C4-2B (cell line): ENCODE data around the gene CCDC9.
A peak's percentile ranks its signal among the peaks of the same experiment; 100 is the strongest.

Experiments used
- H3K27ac ChIP-seq: fragments of 450-650 bp; 2 replicates; pipeline ENCODE4 v1.5.1; 2017
- ZFX ChIP-seq: fragments of 450-650 bp; IDR thresholded peaks from 2 replicates; pipeline ENCODE4 v1.6.1; 2017
- TF ChIP-seq, protein P1 (sequence below): fragments of 450-650 bp; conservative IDR thresholded peaks from 2 replicates; pipeline ENCODE4 v1.5.1; 2017; ENCODE audit warnings: mild to moderate bottlenecking

The CCDC9 gene

DNA sequence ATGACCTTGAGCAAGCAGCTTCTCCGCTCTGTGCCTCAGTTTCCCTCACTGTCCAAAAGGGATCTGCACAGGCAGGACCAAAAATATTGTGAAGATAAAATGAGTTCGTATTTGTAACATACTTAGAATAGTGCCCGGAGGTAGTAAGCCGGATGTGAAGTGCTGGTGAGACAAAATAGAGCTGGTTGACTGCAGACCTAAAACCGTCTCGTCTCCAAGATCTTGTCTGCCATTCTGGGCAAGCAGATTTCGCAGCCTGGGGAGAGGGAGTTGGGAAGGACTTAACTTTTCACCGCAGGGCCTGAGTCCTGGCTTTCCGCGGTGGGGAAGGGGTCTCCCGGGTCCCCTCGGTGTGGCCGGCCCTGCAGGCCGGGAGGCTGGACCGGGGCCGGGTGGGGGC is 17.2 kb upstream of the CCDC9 start:
- TF ChIP-seq, protein P1, sequence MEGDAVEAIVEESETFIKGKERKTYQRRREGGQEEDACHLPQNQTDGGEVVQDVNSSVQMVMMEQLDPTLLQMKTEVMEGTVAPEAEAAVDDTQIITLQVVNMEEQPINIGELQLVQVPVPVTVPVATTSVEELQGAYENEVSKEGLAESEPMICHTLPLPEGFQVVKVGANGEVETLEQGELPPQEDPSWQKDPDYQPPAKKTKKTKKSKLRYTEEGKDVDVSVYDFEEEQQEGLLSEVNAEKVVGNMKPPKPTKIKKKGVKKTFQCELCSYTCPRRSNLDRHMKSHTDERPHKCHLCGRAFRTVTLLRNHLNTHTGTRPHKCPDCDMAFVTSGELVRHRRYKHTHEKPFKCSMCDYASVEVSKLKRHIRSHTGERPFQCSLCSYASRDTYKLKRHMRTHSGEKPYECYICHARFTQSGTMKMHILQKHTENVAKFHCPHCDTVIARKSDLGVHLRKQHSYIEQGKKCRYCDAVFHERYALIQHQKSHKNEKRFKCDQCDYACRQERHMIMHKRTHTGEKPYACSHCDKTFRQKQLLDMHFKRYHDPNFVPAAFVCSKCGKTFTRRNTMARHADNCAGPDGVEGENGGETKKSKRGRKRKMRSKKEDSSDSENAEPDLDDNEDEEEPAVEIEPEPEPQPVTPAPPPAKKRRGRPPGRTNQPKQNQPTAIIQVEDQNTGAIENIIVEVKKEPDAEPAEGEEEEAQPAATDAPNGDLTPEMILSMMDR, result no peak
- no peak for TF ChIP-seq ZFX
- no peak overlapping the region for H3K27ac ChIP-seq

DNA sequence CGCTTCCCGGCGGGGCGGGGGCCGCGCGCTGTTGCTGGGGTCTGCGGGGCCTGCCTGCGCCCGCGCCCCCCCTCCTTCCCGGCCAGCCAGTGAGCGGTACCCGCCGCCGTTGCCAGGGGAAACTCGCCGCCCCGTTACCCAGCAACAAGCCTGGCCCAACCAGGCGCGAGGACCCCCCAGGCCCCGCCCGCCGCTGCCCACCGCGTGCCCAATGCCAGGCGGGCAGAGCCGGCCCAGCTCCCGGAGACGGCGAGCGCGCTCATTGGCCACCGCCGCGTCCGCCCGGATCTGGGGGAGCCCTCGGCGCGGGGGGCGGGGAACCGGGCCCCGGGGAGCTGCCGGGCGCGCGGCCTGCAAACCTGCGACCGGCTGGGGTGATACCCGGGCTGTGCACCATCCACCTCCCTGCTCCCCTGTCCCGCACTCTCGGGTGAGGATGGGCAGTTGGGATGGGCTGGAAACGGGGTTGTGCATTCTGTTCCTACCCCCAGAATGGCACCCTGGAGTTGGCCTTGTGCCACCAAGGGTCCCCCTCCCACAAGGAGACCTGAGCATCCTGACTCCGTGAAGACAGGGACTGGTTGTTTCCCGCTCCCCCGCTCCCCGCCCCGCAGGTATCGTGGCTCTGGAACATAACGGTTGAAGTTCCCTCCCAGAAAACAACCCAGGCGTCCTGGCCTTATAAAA is 16.6 kb upstream of the CCDC9 start:
- no peak overlapping the region for H3K27ac ChIP-seq

DNA sequence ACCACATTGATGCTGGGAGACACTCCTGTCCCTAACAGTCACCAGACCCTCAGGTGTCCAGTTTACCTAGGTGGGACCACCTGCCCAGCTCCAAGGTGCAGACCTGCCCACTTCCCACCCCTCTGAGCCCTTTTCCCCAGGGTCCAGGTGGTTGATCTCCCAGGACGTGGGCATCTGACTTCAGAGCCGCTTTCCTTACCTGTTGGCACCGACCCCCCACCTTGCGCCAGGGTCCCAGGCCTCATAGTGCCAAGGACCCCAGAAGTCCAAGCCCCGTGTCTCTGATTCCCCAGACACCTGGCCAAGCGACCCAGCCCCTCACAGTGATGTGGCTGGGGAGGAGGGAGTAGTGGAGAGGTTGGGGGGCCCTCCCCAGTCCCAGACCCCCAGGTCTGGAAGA is 15.8 kb upstream of the CCDC9 start:
- H3K27ac ChIP-seq, result peak overlapping the region; percentile 53
- TF ChIP-seq, protein P1, result no peak
- no peak for TF ChIP-seq ZFX

More for the DNA sequence above, 16.6 kb upstream of the CCDC9 start:
- TF ChIP-seq, protein P1, result no peak
- TF ChIP-seq ZFX, result no peak

DNA sequence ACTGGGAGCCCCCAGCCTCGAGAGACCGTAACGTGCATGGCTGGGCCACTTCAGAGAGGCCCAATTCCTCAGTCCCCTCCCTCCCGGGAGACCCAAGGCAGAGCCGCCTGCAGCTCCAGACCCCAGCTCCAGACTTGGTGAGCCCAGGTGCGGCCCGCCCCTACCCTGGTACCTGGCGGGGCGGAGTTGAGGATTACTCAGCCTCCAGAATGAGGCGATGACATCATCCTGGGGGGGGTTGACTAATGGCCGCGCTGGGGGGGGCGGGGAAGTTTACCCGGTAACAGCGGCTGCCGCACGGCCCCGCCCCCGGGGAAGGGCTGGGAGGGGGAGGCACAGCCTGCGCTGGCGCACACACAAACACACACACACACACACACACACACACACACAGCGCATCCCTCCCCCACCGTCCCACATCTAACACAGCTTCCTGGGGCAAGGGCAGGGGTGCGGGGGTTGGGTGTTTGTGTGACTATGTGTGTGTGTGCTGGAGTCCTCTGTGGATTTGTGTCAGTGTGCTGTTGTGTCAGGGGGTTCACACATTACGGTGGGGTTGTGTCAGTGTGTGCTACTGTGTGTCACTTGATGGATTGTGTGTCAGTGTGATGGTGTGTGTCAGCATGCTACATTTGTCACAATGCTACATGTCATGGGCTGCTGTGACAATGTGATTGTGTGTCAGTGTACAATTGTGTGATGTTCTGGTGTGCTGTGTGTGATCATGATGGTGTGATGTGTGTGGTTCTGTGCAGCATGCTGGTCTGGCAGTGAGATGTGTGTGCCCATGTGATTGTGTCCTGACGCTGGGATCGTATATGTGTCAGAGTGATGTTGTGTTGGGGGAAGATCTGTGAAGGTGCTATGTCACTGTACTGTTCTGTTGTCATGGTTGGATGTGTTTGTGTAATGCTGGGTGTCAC is 15.1 kb upstream of the CCDC9 start:
- peak overlapping the region; percentile 53 for H3K27ac ChIP-seq
- TF ChIP-seq, protein P1, result no peak
- TF ChIP-seq ZFX, result no peak

DNA sequence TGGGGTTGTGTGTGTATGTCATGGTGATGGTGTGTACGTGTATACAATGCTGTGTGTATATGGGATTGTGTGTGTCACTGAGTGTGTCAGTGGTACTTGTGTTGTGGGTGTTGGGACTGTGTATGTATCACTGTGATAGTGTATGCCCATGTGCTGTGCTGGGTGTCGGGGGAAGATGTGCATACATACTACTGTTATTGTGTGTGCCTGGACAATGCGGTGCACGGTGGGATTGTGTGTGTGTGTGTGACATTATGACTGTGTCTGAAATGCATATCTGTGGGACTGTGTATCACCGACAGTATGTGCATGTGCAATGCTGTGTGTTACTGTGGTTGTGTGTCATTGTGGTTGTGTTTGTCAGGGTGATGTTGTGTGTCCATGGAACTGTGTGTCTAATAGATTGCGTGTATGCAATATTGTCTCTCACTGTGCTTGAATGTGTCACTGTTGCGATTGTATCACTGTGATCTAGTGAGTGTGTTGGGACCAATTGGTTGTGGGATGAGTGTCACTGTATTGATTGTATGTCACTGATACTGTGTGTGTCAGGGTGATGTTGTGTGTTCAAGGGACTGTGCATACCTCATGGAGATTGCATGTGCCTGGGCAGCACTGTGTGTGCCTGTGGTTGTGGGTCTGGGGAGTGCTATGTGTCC is 14.3 kb upstream of the CCDC9 start:
- TF ChIP-seq, protein P1, result no peak
- no peak for TF ChIP-seq ZFX
- H3K27ac ChIP-seq, result peak overlapping the region; percentile 53

DNA sequence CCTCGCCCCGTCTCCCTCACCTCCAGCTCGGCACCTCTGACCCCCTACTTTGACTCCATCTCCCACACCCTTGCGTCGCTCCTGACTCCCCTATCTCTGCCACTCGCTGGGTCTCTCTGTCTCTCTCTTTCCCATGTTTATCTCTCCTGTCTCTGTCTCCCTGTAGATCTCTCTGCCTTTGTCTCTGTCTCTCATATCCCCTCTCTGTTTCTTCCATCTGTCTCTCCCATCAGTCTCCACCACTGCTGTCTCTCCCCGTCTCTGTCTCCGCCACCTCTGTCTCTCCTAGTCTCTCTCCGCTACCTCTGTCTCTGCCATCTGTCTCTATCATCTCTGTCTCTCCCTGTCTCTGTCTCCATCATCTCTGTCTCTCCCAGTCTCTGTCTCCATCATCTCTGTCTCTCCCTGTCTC is 13.0 kb upstream of the CCDC9 start:
- H3K27ac ChIP-seq, result peak overlapping the region; percentile 73; the same call in 1 of the 2 replicates
- TF ChIP-seq, protein P1, result no peak
- TF ChIP-seq ZFX, result no peak
